Head of caudate nucleus (tissue), 42 donors: Measurements from ENCODE around the gene LHPP.
"Not testable (repeated sequence)": the region's sequence is repeated elsewhere in the genome, so short reads cannot be mapped to it uniquely, and the experiment has no call there.

Source experiments
- DNase-seq, 42 donors: peaks; one replicate each; pipeline versions ENCODE4 v3.0.0 to v3.0.0-alpha.2; 2020 to 2021; ENCODE audit warnings: mixed read lengths in 7 of 42
- intact Hi-C: fragments of 100-400 bp; cut with DNase I; formaldehyde crosslinking; loops from one replicate; pipeline ENCODE4 v1.15.0; 2022

The LHPP gene

GRCh38 chr10:124542336-124542735 lies 80.7 kb downstream of the LHPP start:
- intact Hi-C loops = no loop called here
- no peak for DNase-seq

- DNase-seq = no peak
- intact Hi-C loops = no loop called here
Observed at GRCh38 chr10:124543146-124543545, 81.5 kb downstream of the LHPP start.

GRCh38 chr10:124543971-124544370 lies 82.3 kb downstream of the LHPP start:
- intact Hi-C loops = no loop called here

GRCh38 chr10:124544711-124545110 lies 83.1 kb downstream of the LHPP start:
- intact Hi-C loops = no loop called here

More at GRCh38 chr10:124543971-124544370, 82.3 kb downstream of the LHPP start:
- DNase-seq = no peak

GRCh38 chr10:124545351-124546054 lies 83.9 kb downstream of the LHPP start:
- intact Hi-C loops = no loop called here
- no peak for DNase-seq

More at GRCh38 chr10:124544711-124545110, 83.1 kb downstream of the LHPP start:
- peak in 10 of 42 donors; percentile 21 to 65 (median 51) for DNase-seq

GRCh38 chr10:124546055-124546369 lies 84.4 kb downstream of the LHPP start:
- intact Hi-C loops = no loop called here
- no peak for DNase-seq

GRCh38 chr10:124546957-124547646 lies 85.5 kb downstream of the LHPP start:
- intact Hi-C loops = no loop called here
- DNase-seq = no peak

GRCh38 chr10:124547647-124548168 lies 86.1 kb downstream of the LHPP start:
- DNase-seq = peak in 1 of 42 donors; percentile 26
- intact Hi-C loops = no loop called here

GRCh38 chr10:124549171-124549570 lies 87.5 kb downstream of the LHPP start:
- intact Hi-C loops, DNase-seq: not testable (repeated sequence)

- no peak for DNase-seq
- intact Hi-C loops = no loop called here
Observed at GRCh38 chr10:124550293-124551034, 88.8 kb downstream of the LHPP start.

GRCh38 chr10:124551097-124551496 lies 89.5 kb downstream of the LHPP start:
- intact Hi-C loops = no loop called here
- no peak for DNase-seq

- DNase-seq = no peak
- intact Hi-C loops = no loop called here
Observed at GRCh38 chr10:124551755-124552154, 90.1 kb downstream of the LHPP start.

- no peak for DNase-seq
- intact Hi-C loops = no loop called here
Observed at GRCh38 chr10:124552691-124553276, 91.2 kb downstream of the LHPP start.

- no peak for DNase-seq
- intact Hi-C loops = no loop called here
Observed at GRCh38 chr10:124554085-124554858, 92.6 kb downstream of the LHPP start.

- DNase-seq = no peak
- intact Hi-C loops = no loop called here
Observed at GRCh38 chr10:124557167-124557566, 95.5 kb downstream of the LHPP start.

- DNase-seq = peak in 37 of 42 donors; percentile 11 to 73 (median 51)
- intact Hi-C loops = no loop called here
Observed at GRCh38 chr10:124557648-124558338, 96.2 kb downstream of the LHPP start.

- intact Hi-C loops = no loop called here
- DNase-seq = no peak
Observed at GRCh38 chr10:124558339-124559321, 97.0 kb downstream of the LHPP start.
